HG02870 (cell line): ENCODE results near the gene VPS13A.
"Not testable (repeated sequence)": the region's sequence is repeated elsewhere in the genome, so short reads cannot be mapped to it uniquely, and the experiment has no call there.

ENCODE experiments used
- ATAC-seq: cut with Tn5 transposase; IDR thresholded peaks from one replicate; pipeline ENCODE4 v1.9.1; 2021; ENCODE audit warnings: mild to moderate bottlenecking, moderate library complexity; ENCODE audit not compliant: unreplicated experiment

The VPS13A gene

DNA sequence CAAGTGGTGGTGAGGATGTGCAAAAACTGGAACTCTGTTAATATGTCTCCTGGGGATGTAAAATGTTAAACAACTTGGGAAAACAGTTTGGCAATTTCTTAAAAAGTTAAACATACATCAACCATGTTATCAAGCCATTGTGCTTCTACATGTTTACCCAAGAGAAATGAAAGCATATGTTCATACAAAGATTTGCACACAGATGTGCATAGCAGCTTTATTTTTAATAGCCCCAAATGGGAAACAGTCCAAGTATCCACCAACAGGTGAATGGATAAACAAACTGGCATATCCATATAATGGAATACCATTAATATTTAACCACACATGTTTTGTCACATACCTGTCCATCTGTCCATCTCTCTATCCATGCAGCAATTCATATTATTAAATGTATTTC lies 6.2 kb downstream of the VPS13A start:
- no peak for ATAC-seq

DNA sequence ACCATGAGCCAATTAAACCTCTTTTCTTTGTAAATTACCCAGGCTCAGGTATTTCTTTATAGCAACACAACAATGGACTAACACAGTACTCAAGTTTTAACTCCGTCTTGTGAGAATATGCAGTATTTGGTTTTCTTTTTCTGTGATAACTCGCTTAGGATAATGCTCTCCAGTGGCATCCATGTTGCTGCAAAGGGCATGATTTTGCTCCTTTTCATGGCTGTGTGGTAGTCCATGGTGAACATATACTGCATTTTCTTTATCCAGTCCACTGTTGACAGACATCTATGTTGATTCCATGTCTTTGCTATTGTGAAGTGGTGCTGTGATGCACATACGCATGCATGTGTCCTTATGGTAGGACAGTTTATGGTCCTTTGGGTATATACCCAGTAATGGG lies 10.9 kb downstream of the VPS13A start:
- no peak for ATAC-seq

DNA sequence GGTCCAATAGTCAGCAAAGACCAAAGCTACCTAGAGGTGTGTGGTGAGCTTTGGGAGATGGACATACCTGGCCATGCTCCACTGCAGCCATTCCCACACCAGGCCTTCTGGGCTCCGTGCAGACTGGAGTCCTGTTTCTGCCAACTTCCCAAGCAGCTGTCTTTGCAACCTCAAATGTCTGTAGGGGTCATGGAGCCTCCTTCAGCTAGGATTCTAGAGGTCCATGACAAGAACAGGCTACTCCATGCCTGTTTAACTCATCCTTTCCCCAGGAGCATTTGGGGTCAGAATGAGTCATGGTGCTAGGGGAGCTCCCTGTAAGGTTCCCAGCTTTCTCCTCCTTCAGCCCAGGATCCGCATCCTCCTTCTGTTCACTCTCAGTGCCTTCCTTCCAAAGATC lies 17.1 kb downstream of the VPS13A start:
- ATAC-seq: no peak

DNA sequence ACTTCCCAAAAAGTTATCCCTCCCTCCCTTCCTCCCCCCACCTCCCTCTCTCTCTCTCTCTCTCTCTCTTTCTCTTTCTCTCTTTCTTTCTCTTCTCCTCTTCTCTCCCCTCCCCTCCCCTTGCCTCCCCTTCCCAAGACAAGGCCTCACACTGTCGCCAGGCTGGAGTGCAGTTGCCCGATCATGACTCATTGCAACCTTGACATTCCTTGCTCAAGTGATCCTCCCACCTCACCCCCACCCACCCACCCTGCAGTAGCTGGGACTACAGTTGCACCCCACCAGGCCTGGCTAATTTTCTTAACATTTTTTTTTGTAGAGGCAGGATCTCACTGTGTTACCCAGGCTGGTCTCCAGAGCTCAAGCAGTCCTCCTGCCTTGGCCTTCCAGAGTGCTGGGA lies 32.8 kb downstream of the VPS13A start:
- no peak for ATAC-seq

DNA sequence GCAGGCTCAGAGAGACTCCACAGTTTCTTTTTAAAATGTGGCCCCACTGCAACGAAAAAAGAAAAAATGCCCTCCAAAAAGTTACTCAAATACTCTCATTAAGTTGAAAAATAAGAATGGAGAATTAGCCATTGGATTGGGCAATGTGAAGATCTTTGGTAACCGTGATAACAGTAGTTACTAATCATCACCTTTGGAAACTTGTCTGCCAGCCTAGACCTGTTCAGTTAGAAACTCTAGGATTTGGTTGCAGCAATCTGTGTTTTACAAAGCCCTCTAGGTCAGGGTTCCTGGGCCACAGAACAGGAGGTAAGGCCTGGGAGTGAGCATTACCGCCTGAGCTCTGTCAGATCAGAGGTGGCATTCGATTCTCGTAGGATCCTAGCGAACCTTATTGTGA lies 34.2 kb downstream of the VPS13A start:
- no peak for ATAC-seq

DNA sequence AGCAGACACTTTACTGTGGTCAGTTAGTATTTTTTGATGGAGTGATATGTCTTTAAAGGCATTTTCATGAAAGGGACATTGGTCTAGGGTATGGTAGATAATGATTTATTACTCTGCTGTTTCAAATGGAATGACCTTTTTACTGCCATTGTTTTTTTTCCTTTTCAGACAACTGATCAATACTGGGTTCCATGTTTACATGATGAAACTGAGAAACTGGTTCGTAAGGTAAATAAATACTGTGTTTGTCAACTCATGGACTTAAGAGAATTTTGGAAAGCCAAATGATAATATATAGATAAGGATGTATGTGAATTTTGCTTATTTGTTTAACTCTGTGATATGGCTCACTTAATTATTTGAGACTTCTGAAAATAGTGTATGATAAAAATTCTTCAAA lies 35.5 kb downstream of the VPS13A start:
- ATAC-seq: no peak

DNA sequence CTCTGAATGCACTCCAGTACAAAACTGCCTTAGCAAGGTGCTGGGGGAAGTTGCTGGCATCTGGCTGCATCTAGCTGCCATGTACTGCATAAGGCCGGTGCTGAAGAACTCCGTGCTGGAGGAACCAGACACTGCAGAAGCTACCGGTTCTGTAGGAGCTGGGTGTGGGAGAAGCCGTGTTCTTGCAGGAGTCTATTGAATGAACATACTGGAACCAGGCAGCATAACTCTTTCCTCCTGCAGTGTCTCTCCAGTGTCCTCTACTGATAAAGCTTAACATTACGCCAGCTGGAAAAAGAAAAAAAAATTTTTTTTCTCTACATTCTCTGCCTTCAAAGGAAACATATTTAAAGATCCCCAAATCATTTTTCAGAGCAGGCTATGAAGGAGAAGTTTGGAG lies 38.5 kb downstream of the VPS13A start:
- no peak for ATAC-seq

DNA sequence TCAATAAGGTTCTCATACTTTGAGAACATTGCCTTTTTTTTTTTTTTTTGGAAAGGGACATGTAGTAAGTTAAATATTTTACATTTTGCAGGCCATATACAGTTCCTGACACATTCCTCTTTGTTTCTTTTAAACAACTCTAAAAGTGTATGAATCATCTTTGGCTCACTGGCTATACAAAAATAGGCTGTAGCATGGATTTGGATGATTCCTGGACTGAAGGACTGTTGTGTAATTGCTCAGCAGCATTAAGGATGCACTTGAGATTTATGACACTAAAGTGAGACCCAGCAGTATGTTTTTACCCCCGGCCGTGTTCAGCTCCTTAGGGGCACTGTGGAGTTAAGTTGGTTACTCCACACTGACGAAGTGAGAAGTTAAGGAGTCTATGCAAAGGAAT lies 41.3 kb downstream of the VPS13A start:
- no peak for ATAC-seq

DNA sequence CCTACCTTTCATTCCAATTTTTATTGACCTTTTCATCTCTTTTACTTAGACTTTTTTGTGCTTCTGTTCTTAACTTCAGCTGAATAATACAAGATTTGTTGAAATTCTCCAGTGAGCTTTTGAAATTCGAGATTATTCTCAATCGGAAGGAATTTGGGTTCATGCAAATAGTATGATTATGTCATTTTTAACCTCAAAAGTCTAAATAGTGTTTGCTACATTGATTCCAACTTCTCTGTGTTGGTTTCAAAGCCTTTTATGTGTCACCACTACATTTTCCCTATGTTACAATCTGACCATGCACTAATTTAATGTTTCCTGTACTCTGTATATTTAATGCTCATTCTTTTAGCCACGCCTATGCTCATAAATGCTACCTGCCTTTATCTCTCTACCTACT lies 44.1 kb downstream of the VPS13A start:
- no peak for ATAC-seq

DNA sequence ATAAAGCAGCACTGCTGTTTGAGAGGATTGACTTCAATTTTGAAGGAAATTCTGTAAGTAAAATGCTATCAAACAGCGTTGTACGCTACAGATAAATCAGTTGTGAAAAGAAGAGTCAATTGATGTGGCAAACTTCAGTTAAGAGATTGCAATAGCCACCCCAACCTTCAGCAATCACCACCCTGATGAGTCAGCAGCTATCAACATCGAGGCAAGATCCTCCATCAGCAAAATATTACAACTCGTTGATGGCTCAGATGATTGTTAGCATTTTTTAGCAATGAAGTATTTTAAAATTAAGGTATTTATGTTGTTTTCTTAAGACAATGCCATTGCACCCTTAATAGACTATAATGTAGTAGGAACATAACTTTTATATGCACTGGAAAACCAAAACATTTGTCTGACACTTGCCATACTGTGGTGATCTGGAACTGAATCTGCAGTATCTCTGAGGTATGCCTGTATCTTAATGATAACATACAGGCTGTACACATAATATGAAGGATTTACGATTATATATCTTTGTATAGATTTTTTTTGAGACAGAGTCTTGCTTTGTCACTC lies 47.5 kb downstream of the VPS13A start:
- ATAC-seq: no peak

DNA sequence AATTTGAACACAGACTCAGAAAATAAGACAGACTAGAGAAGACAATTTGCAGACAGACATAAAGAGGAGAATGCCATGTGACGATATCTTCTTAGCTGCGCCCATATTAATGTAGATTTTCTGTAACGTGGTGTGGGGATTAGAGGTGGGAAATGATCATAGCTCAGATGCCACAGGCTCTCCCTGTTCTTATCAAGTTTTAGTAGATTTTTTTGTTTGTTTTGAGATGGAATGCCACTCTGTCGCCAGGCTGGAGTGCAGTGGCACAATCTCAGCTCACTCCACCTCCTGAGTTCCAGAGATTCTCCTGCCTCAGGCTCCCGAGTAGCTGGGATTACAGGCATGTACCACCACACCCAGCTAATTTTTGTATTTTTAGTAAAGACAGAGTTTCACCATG lies 59.4 kb downstream of the VPS13A start:
- no peak for ATAC-seq

DNA sequence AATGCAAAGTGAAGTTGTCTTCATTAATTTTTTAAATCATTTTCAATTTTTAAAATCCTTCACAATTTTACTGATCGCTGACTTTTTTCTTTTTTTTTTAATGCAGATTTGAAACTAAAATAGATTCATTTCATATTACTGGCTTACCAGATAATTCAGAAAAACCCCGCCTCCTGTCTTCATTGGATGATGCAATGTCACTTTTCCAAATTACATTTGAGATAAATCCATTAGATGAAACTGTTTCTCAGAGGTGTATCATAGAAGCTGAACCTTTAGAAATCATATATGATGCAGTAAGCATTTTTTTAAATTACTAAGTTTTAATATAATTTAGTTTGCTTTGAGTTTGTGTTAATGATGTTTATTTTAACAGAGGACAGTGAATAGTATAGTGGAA lies 60.6 kb downstream of the VPS13A start:
- ATAC-seq: no peak

DNA sequence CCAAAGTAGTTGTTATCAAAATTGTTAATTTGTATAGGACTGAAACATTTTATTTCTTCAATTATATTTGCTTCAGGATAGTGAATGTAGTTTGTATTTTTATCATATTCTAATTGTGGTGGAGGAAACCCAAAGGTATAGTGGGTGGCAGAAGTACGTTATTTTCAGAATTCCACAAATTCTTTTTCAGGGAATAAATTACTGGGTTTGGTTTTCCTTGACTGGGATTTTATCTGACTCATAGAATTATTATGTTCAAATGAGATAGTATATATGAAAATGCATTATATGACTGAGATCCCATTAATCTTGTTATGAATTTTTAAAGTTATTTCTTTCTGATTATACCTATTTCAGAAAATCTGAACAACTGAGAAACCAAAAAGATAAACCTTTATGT lies 73.7 kb downstream of the VPS13A start:
- no peak for ATAC-seq

DNA sequence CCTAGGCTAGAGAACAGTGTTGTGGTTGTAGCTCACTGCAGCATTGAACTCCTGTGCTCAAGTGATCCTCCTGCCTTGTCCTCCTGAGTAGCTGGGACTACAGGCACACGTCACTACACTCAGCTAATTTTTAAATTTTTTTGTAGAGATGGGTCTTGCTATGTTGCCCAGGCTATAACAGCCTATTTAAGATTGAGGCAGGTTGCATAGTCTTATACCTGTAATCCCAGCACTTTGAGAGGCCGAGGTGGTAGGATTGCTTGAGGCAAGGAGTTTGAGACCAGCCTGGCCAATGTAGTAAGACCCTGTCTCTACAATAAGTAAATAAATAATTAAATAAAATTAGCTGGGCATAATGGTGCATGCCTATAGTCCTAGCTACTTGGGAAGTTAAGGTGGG lies 79.9 kb downstream of the VPS13A start:
- no peak for ATAC-seq

DNA sequence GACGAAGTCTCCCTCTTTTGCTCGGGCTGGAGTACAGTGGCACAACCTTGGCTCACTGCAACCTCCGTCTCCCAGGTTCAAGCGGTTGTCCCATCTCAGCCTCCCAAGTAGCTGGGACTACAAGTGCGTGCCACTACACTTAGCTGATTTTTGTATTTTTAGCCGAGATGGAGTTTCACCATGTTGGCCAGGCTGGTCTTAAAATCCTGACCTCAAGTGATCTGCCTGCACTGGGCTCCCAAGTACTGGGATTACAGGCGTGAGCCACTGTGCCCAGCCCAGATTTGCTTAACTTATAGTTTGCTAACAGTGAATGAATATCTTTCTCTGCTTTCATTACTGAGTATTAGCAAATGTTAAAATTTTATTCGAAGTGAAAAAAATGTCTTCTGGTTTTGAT lies 84.3 kb downstream of the VPS13A start:
- ATAC-seq: no peak

DNA sequence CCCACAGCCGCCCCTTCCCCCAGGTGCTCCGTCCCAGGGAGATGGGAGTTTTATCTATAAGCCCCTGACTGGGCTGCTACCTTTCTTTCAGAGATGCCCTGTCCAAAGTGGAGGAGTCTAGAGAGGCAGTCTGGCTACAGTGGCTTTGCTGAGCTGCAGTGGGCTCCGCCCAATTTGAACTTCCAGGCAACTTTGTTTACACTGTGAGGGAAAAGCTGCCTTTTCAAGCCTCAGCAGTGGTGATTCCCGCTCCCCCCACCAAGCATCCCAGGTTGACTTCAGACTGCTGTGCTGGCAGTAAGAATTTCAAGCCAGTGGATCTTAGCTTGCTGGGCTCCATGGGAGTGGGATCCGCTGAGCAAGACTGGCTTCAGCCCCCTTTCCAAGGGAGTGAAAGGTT lies 90.4 kb downstream of the VPS13A start:
- ATAC-seq: not testable (repeated sequence)

DNA sequence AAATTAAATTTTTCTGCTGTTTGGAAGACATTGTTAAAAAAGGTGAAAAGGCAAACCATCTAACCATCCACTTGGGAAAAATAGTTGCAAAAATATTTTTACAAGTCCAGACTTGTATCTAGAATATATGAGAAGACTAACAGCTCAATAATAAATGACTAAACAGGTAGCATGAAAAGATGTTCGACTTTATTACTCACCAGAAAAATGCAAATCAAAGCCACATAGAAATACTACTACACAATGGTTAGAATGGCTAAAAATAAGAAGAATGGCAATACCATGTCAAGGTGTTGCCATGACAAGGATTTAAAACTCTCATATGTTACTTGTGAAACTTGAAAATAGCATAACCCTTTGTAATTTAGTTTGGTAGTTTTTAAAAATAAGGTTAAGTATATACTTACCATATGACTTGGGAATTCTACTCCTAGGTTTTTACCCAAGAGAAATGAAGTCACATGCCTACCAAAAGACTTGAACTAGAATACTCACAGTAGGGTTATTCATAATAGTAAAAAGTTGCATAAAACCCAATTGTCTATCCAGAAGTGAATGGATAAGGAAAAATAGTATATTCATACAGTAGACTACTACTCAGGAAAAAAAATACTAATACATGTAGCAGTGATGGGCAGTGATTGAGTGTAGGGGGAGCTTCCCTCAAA lies 93.8 kb downstream of the VPS13A start:
- ATAC-seq: no peak

DNA sequence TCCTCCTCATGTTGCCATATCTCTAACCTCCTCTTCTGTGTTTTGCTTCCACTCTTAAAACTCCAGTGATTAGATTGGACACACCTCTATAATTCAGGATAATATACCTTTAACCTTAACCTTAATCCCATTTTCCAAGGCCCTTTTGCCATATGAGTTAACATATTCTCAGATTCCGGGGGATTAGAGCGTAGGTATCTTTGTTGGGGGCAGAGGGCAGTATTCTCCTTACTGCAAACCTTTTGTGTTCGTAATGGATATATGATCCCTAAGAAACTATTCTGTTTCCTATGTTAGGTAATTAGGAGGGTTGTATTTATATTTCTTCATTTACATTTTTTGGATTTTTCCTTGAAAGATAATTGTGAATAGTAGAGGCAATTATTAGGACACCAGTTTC lies 99.5 kb downstream of the VPS13A start:
- ATAC-seq: no peak

DNA sequence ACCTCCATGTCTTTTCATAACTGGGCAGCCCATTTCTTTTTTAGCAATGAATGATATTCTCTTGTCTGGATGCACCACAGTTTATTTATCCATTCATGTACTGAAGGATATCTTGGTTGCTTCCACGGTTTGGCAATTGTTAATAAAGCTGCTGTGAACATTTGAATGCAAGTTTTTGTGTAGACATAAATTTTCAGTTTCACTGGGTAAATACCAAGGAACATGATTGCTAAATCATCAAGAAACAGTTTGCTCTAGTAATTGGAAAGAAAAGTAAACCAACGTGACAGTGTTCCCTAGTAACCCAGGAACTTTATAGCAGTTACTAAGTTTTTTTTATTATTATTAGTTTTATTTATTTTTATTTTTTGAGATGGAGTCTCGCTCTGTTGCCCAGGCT lies 100.4 kb downstream of the VPS13A start:
- no peak for ATAC-seq

DNA sequence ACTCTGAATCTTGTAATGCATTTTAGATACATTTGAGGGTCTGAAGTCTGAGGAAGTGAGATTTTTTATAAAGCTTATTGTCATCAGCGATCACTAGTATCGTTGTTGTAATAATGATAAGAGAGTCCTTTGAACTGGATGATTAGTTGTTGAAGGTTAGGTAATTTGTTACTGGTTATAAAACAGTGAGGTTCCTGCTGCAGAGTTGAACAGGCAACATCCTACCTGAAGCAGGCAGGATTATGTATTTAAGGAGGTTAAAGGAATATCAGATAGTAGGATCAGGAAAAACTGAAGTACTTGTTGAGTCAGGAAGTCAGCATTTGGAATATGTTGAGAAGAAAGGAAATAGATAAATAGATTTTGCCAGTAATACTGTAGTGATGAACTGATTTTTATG lies 106.7 kb downstream of the VPS13A start:
- no peak for ATAC-seq

DNA sequence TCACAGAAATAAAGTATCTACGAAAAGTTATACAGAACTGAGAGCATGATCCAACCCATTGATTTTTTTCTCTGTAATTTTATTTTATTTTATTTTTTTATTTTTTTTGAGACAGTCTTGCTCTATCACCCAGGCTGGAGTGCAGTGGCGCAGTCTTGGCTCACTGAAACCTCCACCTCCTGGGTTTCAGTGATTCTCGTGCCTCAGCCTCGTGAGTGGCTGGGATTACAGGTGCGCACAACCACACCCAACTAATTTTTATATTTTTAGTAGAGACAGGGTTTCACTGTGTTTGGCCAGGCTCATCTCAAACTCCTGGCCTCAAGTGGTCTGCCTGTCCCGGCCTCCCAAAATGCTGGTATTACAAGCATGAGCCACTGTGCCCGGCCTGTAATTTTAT lies 107.3 kb downstream of the VPS13A start:
- ATAC-seq: no peak

DNA sequence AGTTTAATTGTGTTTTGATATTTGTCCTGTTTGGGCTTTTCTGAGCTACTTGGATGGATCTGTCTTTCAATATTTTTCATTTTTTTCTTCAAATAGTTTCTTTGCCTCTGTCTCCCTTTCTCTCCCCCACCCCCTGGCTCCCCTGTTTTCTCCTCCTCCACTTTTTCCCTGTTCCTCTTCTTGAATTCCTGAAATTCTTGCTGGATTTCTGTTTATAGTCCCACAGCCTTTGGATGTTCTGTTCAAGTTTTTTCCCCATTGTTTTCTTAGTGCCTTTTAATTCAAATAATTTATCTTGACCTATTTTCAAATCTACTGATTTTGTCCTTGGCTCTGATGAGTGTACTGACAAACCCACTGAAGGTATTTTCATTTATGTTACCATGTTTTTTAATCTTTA lies 113.0 kb downstream of the VPS13A start:
- ATAC-seq: no peak

DNA sequence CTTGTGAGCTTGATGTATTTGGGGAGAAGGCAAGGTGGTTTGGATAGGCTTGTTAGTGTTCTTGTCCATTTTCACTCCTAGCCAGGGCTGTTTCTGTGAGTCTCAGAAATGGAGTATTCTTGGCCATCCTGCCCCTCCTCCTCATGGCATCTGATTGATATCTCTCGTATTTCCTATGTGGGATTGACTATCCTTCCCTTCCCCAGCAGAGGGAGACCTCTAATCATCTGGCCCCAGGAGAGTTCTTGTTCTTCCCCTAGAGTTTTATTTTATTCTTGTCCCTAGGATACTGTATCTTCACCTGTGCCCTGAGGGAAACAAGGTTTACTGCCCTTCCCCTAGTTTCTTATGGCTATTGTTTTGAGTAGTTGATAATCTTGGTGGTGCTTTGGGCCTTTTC lies 114.4 kb downstream of the VPS13A start:
- no peak for ATAC-seq
